ENCODE measurements around the gene IL1A.
A peak's percentile ranks its signal among the peaks of the same experiment; 100 is the strongest.

DNA sequence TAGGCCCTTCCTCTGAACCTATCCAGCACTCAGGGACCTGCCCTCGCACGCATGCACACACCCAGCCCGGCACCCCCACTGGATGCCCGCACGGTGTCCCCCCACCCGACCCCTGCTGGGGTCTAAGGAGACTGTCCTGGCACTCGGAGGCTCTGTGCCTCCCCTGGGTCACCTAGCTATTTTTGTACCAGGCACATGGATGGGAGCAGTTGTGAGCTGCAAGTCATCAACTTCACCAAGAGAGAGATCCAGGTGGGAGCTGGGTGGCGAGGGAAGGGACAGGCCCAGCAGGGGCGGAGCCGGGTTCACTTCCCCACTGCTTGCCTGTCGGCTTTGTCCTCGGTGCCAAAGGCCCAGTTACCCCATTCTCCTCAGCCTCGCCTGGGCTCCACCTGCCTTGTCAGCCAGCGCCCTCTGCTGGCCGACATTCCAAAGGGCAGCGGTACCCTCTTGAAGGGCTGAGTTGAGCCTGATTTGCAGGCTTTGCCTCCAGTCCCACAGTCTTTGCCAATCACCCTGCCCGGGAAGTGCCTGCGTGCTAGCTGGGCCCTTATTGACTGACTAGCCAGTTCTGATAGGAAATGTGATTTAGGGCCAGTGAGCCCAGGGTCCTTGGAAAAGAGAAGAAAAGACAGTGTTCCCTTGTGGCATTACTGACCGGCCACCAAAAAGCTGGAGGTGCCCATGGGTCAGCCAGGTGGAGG lies 57.7 kb downstream of the IL1A start:
- TF ChIP-seq CTCF (IDR thresholded peaks at IDR 0.05; ENCODE audit: borderline replicate concordance, extremely low read depth, low read length, poor library complexity, severe bottlenecking) (peak; percentile 99), EZH2 (IDR thresholded peaks at IDR 0.05; ENCODE audit: borderline replicate concordance, low read depth, low read length, severe bottlenecking) (no peak)

Data from DND-41 (cell line).